OCI-LY7 (cell line): ENCODE data around the gene PTGES3.

ENCODE experiments used
- CTCF ChIP-seq: fragments of 200-600 bp; sonication (generic); conservative IDR thresholded peaks from 2 replicates; pipeline ENCODE4 v1.5.1; 2014; ENCODE audit warnings: mild to moderate bottlenecking, antibody characterized with exemption, low read length, moderate library complexity, mixed read lengths
- EZH2phosphoT487 ChIP-seq: fragments of 200-600 bp; sonication (generic); IDR thresholded peaks from 2 replicates; pipeline ENCODE4 v1.6.1; 2018; ENCODE audit warnings: low read depth, borderline replicate concordance, mild to moderate bottlenecking, mixed run types, antibody characterized with exemption, low read length, moderate library complexity, mixed read lengths

- TF ChIP-seq CTCF (no peak), EZH2phosphoT487 (no peak)
Measured at GRCh38 chr12:56725723-56726102, 37.6 kb upstream of the PTGES3 start.
